ENCODE data around the gene APEH. TPM values are rescaled to one million over a fixed set of nuclear protein-coding genes. Genes with fewer than 3 reads are reported as not detected.

Gene APEH
- total and polyA plus RNA-seq, 2 of the 13 experiments (the other 11 are each of a cell fraction or from before 2014, with no cell fraction given): 116 to 130 TPM

DNA sequence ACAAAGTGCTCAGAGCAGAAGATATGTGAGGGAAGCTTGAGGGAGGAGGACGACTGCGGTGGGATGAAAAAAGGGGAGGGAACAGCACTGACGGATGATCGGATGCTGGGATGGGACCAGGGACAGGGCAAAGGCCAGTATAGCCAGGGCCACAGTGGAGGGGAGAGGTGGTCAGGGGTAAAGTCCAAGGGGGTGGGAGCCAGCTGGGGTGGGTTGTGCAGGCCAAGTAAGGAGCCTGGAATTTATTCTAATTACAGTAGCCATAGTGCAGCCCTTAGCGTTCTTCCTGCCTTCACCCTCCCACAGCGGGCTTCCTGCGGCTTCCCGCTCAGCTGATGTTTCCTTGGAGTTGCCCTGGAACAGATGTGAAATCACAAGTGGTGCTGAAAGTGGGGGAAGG lies 7.6 kb upstream of the APEH start (continued):
- TF ChIP-seq THAP9 (CRISPR knock-in tag; IDR thresholded peaks at IDR 0.05; ENCODE audit: borderline replicate concordance): no peak
- TF ChIP-seq KDM5B (CRISPR knock-in tag; IDR thresholded peaks at IDR 0.05; ENCODE audit: borderline replicate concordance): no peak

DNA sequence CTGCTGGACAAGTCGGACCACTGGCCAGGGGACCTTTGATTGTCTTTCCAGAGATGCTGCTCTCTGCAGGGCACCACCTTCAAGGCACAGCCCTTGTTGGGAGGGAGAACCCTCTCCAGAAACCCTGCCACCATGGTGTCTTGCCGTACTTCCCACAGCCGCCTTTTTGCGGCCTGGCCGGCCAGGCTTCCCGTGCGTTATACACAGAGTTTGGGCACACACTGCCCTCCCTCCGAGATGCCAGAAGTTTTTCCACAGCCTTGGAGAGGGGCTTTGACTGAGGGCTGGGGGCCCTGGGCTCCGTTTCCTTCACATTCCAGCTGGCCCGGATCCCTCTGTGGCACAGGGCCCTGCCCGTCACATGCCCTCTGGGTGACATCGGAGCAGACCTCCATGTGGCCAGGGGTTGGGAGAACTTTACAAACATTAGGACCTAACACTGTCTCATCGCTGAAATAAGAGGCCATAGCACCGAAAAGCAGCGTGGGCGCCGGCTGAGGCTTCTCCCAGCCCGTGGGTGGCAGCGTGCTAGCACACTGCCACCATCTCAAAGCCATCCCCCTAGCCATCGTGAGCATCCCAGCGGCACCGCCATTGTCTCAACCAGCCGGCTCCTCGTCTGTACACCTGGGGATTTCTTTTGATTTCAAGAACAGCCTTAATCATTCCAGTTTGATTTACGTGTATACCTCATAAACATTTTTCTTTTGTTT lies 6.3 kb upstream of the APEH start:
- POLR2A ChIA-PET: interaction anchor here (3.0 kb wide), 1 partner anchor 128 kb away, joined by 34 read pairs; no protein-coding TSS in a partner anchor
- Histone ChIP-seq H3K36me3 (replicated peaks in 1 of 2; ENCODE audit: control insufficient read depth in 1 of 2, insufficient read depth in 2 of 2, low read length in 2 of 2) (no peaks in the 10 kb centered on the region), H4K20me1 (ENCODE audit: insufficient read depth, low read length) (no peaks in the 10 kb centered on the region), H3K4me2 (ENCODE audit: low read depth, low read length) (peak overlapping the region; percentile 76), H3K4me1 (ENCODE audit: insufficient read depth, low read length) (peaks cover 87% of the 10 kb centered on the region), H3K9me3 (ENCODE audit: low read length) (no peaks in the 10 kb centered on the region), H3K27ac (ENCODE audit: extremely low read length, insufficient read depth, low read length) (peak overlapping the region; percentile 80), H3K79me2 (ENCODE audit: insufficient read depth, low read length) (no peaks in the 10 kb centered on the region), H2AFZ (ENCODE audit: low read length) (no peak overlapping the region), H3K9ac (ENCODE audit: insufficient read depth, low read depth, low read length) (no peak overlapping the region), H3K4me3 (replicated peaks in 1 of 3; ENCODE audit: insufficient read depth in 1 of 3, low read depth in 2 of 3, low read length in 3 of 3) (no peak overlapping the region), H3K27me3 (ENCODE audit: control insufficient read depth in 1 of 2, insufficient read depth in 2 of 2, low read length in 2 of 2) (no peaks in the 10 kb centered on the region)
- WGBS (ENCODE audit: low lambda C conversion rate): 84% methylated on average over 17 of the region's 25 CpGs
- CTCF ChIA-PET (ENCODE audit: low intra/inter-chr PET ratio, low total read pairs): no interaction called here
- in situ Hi-C loops (cut with HindIII; ENCODE audit: extremely low pct_ligation_motif_present, low pct_unique_long_range_greater_than_20kb) (no loop called here), intact Hi-C loops (cut with micrococcal nuclease; ENCODE audit: unreplicated experiment) (loop anchor here (5.0 kb wide), 1 partner anchor 81 kb away; no protein-coding TSS in a partner anchor)
- BruUV-seq (replicated peaks): no TSS peak
- DNase-seq (ENCODE audit: low spot score) (no peak), ATAC-seq (no peak), FAIRE-seq (no peak)
- TF ChIP-seq ATM (IDR thresholded peaks at IDR 0.05; ENCODE audit: borderline replicate concordance) (no peak), TBX3 (IDR thresholded peaks at IDR 0.05; ENCODE audit: borderline replicate concordance) (no peak), ZNF747 (CRISPR knock-in tag; IDR thresholded peaks at IDR 0.05; ENCODE audit: borderline replicate concordance) (no peak), KDM2A (CRISPR knock-in tag; IDR thresholded peaks at IDR 0.05; ENCODE audit: borderline replicate concordance, low read depth) (no peak), THAP11 (CRISPR knock-in tag; IDR thresholded peaks at IDR 0.05) (no peak), IRF2 (CRISPR knock-in tag; IDR thresholded peaks at IDR 0.05) (no peak), CREB1 (IDR thresholded peaks at IDR 0.05) (no peak), CREB1 (CRISPR knock-in tag; IDR thresholded peaks at IDR 0.05) (no peak), ZNF563 (CRISPR knock-in tag; IDR thresholded peaks at IDR 0.05) (0 out of 2 replicates have a peak, but pooled peaks have one; percentile 70), ZEB1 (IDR thresholded peaks at IDR 0.05; ENCODE audit: insufficient replicate concordance, low read depth) (no peak), CREBL2 (CRISPR knock-in tag; IDR thresholded peaks at IDR 0.05; ENCODE audit: borderline replicate concordance) (no peak), ISX (CRISPR knock-in tag; conservative IDR thresholded peaks at IDR 0.05) (no peak), HDAC1 (CRISPR knock-in tag; IDR thresholded peaks at IDR 0.05) (no peak), FOXO4 (CRISPR knock-in tag; conservative IDR thresholded peaks at IDR 0.05) (0 out of 2 replicates have a peak, but pooled peaks have one; percentile 69)
- TF ChIP-seq, protein P1, sequence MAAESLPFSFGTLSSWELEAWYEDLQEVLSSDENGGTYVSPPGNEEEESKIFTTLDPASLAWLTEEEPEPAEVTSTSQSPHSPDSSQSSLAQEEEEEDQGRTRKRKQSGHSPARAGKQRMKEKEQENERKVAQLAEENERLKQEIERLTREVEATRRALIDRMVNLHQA (CRISPR knock-in tag; IDR thresholded peaks at IDR 0.05): no peak
